HG03097 (cell line): ENCODE results near the gene BEX2.

ENCODE experiments used
- ATAC-seq: cut with Tn5 transposase; IDR thresholded peaks from one replicate; pipeline ENCODE4 v1.9.1; 2021; ENCODE audit not compliant: unreplicated experiment, low FRiP score

The BEX2 gene

GRCh38 chrX:103274284-103274683 lies 36.5 kb downstream of the BEX2 start:
- ATAC-seq, result no peak
